Activated naive CD4-positive, alpha-beta T cell (primary cell): Measurements from ENCODE around the gene TRIP13.
"Not testable (repeated sequence)": the region's sequence is repeated elsewhere in the genome, so short reads cannot be mapped to it uniquely, and the experiment has no call there.

Experiments
- DNase-seq, 4 experiments: peaks; one replicate each; lab custom pipeline; 2025; lab: John Stamatoyannopoulos, UW

Gene TRIP13

GRCh38 chr5:937151-937924, 44.7 kb downstream of the TRIP13 start:
- no peak for DNase-seq

GRCh38 chr5:939368-939767, 46.7 kb downstream of the TRIP13 start:
- no peak for DNase-seq

GRCh38 chr5:940741-941140, 48.1 kb downstream of the TRIP13 start:
- not testable (repeated sequence) for DNase-seq

GRCh38 chr5:943201-943917, 50.7 kb downstream of the TRIP13 start:
- no peak for DNase-seq

- no peak for DNase-seq
Observed at GRCh38 chr5:943918-944620, 51.4 kb downstream of the TRIP13 start.

GRCh38 chr5:944621-944927, 51.9 kb downstream of the TRIP13 start:
- no peak for DNase-seq

GRCh38 chr5:944992-945685, 52.5 kb downstream of the TRIP13 start:
- DNase-seq = no peak

- DNase-seq = no peak
Observed at GRCh38 chr5:945691-946551, 53.2 kb downstream of the TRIP13 start.

- DNase-seq = no peak
Observed at GRCh38 chr5:946720-947625, 54.3 kb downstream of the TRIP13 start.

- no peak for DNase-seq
Observed at GRCh38 chr5:947626-948471, 55.2 kb downstream of the TRIP13 start.

GRCh38 chr5:948472-949274, 56.0 kb downstream of the TRIP13 start:
- DNase-seq = no peak

GRCh38 chr5:949275-949543, 56.5 kb downstream of the TRIP13 start:
- DNase-seq = no peak

GRCh38 chr5:949815-950560, 57.3 kb downstream of the TRIP13 start:
- DNase-seq = no peak

- no peak for DNase-seq
Observed at GRCh38 chr5:951940-952596, 59.4 kb downstream of the TRIP13 start.

- no peak for DNase-seq
Observed at GRCh38 chr5:952597-953271, 60.0 kb downstream of the TRIP13 start.

- DNase-seq = no peak
Observed at GRCh38 chr5:953535-954449, 61.1 kb downstream of the TRIP13 start.
